Colonic mucosa (tissue), 4 donors: ENCODE measurements around the gene IL17RB. TPM values are rescaled to one million over a fixed set of nuclear protein-coding genes. Genes with fewer than 3 reads are reported as not detected.

Experiments
- DNase-seq: peaks from one replicate; pipeline ENCODE4 v3.0.0-alpha.2; 2020
- H3K27ac ChIP-seq: fragments of 200-600 bp; one replicate; pipeline ENCODE4 v1.8.0; 2021
- H3K27me3 ChIP-seq: fragments of 200-600 bp; one replicate; pipeline ENCODE4 v1.8.0; 2021
- H3K36me3 ChIP-seq: fragments of 200-600 bp; one replicate; pipeline ENCODE4 v1.8.0; 2021
- H3K4me1 ChIP-seq: fragments of 200-600 bp; one replicate; pipeline ENCODE4 v1.8.0; 2021; ENCODE audit warnings: mild to moderate bottlenecking
- H3K4me3 ChIP-seq: fragments of 200-600 bp; one replicate; pipeline ENCODE4 v1.8.0; 2021
- H3K9ac ChIP-seq, 2 donors: one replicate each; pipeline ENCODE4 v1.7.0; 2013; ENCODE audit warnings: control low read depth in 2 of 2, low read depth in 2 of 2, low read length in 2 of 2
- H3K9me3 ChIP-seq: fragments of 200-600 bp; one replicate; pipeline ENCODE4 v1.8.0; 2021
- intact Hi-C: fragments of 100-400 bp; cut with DNase I; formaldehyde crosslinking; loops from one replicate; pipeline ENCODE4 v1.14.1; 2022
- total RNA-seq, 2 donors: library from RNA; stranded (reverse); fragmentation: NEBNext Ultra II Directional in 1 of 2; extraction: Animal tissue kit (Norgen Biotek cat#: 25700) in 1 of 2; gene quantifications; one replicate each; pipeline ENCODE4 v1.2.1, GENCODE V29; 2021
- TF ChIP-seq, protein P1 (sequence below): fragments of 200-600 bp; IDR thresholded peaks from one replicate; pipeline ENCODE4 v1.8.0; 2022; ENCODE audit warnings: antibody characterized with exemption, mild to moderate bottlenecking
- donor health status: healthy.
- donor health status: DM: no; HTN: no; CAD: no.
- donor health status: DM: no; HTN: no; CAD: no.

Gene IL17RB
- total RNA-seq, 2 donors from 2014 or later: 18.6 to 25.7 TPM

DNA sequence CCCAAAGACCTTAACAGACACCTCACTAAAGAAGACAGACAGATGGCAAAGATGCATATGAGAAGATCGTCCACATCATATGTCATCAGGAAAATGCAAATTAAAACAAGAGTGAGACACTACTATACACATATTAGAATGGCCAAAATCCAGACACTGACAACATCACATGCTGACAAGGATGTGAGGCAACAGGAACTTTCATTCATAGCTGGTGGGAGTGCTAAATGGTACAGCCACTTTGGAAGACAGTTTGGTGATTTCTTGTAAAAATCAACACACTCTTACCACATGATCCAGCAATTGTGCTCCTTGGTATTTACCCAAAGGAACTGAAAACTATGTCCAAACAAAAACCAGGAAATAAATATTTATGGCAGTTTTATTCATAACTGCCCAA, 17.8 kb upstream of the IL17RB start:
- no peak overlapping the region for H3K9ac ChIP-seq
- H3K36me3 ChIP-seq: no peaks in the 10 kb centered on the region
- intact Hi-C loops: no loop called here
- no peak overlapping the region for H3K4me3 ChIP-seq
- H3K27ac ChIP-seq: no peak overlapping the region
- no peak for DNase-seq
- no peaks in the 10 kb centered on the region for H3K4me1 ChIP-seq
- TF ChIP-seq, protein P1, sequence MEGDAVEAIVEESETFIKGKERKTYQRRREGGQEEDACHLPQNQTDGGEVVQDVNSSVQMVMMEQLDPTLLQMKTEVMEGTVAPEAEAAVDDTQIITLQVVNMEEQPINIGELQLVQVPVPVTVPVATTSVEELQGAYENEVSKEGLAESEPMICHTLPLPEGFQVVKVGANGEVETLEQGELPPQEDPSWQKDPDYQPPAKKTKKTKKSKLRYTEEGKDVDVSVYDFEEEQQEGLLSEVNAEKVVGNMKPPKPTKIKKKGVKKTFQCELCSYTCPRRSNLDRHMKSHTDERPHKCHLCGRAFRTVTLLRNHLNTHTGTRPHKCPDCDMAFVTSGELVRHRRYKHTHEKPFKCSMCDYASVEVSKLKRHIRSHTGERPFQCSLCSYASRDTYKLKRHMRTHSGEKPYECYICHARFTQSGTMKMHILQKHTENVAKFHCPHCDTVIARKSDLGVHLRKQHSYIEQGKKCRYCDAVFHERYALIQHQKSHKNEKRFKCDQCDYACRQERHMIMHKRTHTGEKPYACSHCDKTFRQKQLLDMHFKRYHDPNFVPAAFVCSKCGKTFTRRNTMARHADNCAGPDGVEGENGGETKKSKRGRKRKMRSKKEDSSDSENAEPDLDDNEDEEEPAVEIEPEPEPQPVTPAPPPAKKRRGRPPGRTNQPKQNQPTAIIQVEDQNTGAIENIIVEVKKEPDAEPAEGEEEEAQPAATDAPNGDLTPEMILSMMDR: no peak
- H3K27me3 ChIP-seq: no peaks in the 10 kb centered on the region
- H3K9me3 ChIP-seq: no peaks in the 10 kb centered on the region

DNA sequence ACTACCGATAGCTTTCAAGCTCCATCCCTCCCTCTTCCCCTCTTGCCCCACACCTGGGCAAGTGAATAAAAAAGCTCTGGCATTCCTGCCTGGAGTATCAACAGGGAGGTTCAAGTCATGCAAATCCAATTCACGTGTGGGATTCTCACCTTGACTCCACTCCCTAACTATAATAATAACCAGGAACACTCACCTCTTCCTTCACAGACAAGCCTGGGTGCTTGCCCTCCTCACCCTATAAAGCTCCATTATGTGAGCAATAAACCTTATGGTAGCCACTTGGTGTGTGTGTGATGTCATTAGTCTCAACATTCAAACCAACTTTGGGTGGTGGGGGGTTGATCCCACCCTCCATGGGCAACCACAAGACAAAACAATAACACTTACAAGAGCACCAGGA, 16.8 kb upstream of the IL17RB start:
- TF ChIP-seq, protein P1: no peak
- intact Hi-C loops: no loop called here
- Histone ChIP-seq H3K9me3 (no peaks in the 10 kb centered on the region), H3K4me3 (no peak overlapping the region), H3K36me3 (no peaks in the 10 kb centered on the region), H3K27me3 (no peaks in the 10 kb centered on the region), H3K9ac (no peak overlapping the region), H3K27ac (no peak overlapping the region), H3K4me1 (no peaks in the 10 kb centered on the region)
- DNase-seq: no peak

DNA sequence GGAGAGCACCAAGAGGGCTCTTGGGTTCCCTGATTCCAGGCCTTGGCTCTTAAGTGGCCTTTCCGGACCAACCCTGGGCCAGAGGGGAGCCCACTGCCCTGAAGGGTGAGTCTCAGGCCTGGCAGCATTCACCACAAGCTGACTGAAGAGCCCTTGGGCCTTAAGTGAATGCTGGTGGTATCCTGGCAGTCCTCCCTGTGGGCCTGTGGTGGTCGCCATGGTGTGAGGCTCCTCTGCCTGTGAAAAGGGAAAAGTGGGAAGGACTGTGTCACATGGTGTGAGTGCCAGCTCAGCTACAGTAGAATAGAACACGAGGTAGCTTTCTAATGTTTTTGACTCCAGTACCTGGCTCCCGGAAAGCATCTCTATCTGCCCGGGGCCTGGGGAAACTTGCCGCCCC, 15.4 kb upstream of the IL17RB start:
- no peak overlapping the region for H3K4me3 ChIP-seq
- intact Hi-C loops: no loop called here
- no peaks in the 10 kb centered on the region for H3K27me3 ChIP-seq
- no peak overlapping the region for H3K9ac ChIP-seq
- no peaks in the 10 kb centered on the region for H3K9me3 ChIP-seq
- no peak overlapping the region for H3K27ac ChIP-seq
- no peaks in the 10 kb centered on the region for H3K4me1 ChIP-seq
- H3K36me3 ChIP-seq: no peaks in the 10 kb centered on the region
- TF ChIP-seq, protein P1: no peak
- no peak for DNase-seq

DNA sequence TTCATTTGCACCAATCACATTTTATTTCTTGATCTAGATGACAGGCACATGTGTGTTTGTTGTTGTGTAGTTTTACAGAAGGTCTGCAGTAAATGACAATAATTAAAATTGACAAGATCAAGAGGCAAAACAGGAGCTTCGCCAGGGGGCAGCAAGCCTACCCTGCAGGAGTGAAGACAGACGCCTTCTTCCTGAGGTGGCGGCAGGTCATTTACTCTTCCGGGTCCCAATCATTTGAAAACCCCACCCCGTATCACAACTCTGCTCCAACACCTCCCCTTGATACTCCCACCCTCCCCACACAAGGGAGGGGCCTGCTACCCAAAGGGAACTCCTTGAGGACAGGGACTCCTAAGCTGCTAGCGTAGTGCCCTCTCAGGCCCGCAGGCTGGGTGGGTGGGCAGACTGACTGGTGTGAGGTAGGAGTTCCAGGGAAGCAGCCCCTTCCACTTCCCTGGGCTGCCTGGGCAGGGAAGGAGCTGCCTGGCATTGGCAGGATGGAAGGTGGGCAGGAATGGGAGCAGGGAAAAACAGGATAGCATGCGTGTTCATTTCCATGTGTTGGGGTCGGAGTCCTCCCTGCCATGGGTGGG, 13.2 kb upstream of the IL17RB start:
- Histone ChIP-seq H3K4me1 (no peaks in the 10 kb centered on the region), H3K9ac (no peak overlapping the region), H3K9me3 (no peaks in the 10 kb centered on the region), H3K27me3 (no peaks in the 10 kb centered on the region), H3K27ac (no peak overlapping the region), H3K4me3 (no peak overlapping the region), H3K36me3 (no peaks in the 10 kb centered on the region)
- DNase-seq: no peak
- TF ChIP-seq, protein P1: no peak
- intact Hi-C loops: no loop called here

DNA sequence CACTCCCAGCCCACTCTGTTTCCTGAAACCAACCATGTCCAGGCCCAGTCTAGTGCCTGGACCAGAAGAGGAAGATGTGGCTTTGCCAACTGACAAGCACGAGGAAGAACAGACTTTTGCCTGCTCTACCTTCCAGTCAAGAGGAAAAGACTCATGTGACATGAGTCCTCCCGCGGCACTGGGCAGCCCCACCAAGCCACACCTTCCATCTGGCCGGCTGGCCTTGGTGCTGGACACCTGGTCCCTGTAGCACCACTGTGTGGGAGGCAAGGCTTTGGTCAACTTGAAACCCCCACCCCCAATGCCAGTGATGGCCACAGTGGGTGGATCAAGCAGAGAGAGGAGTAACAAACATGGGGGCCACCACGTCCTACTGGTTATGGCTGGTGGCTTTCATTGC, 12.7 kb upstream of the IL17RB start:
- no peak for DNase-seq
- TF ChIP-seq, protein P1: no peak
- H3K9me3 ChIP-seq: no peaks in the 10 kb centered on the region
- H3K36me3 ChIP-seq: no peaks in the 10 kb centered on the region
- no peaks in the 10 kb centered on the region for H3K4me1 ChIP-seq
- no peaks in the 10 kb centered on the region for H3K27me3 ChIP-seq
- no peak overlapping the region for H3K27ac ChIP-seq
- intact Hi-C loops: no loop called here
- no peak overlapping the region for H3K4me3 ChIP-seq
- no peak overlapping the region for H3K9ac ChIP-seq
